ENCODE data around the gene LTBP3.

LTBP3 gene

DNA sequence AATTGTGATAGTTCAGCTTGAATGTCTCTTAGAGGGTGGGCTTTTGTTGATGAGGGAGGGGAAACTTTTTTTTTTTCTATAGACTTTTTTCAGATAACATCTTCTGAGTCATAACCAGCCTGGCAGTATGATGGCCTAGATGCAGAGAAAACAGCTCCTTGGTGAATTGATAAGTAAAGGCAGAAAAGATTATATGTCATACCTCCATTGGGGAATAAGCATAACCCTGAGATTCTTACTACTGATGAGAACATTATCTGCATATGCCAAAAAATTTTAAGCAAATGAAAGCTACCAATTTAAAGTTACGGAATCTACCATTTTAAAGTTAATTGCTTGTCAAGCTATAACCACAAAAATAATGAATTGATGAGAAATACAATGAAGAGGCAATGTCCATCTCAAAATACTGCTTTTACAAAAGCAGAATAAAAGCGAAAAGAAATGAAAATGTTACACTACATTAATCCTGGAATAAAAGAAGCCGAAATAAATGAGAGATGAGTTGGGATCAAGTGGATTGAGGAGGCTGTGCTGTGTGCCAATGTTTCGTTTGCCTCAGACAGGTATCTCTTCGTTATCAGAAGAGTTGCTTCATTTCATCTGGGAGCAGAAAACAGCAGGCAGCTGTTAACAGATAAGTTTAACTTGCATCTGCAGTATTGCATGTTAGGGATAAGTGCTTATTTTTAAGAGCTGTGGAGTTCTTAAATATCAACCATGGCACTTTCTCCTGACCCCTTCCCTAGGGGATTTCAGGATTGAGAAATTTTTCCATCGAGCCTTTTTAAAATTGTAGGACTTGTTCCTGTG is 55.4 kb downstream of the LTBP3 start:
- TF ChIP-seq, protein P1, sequence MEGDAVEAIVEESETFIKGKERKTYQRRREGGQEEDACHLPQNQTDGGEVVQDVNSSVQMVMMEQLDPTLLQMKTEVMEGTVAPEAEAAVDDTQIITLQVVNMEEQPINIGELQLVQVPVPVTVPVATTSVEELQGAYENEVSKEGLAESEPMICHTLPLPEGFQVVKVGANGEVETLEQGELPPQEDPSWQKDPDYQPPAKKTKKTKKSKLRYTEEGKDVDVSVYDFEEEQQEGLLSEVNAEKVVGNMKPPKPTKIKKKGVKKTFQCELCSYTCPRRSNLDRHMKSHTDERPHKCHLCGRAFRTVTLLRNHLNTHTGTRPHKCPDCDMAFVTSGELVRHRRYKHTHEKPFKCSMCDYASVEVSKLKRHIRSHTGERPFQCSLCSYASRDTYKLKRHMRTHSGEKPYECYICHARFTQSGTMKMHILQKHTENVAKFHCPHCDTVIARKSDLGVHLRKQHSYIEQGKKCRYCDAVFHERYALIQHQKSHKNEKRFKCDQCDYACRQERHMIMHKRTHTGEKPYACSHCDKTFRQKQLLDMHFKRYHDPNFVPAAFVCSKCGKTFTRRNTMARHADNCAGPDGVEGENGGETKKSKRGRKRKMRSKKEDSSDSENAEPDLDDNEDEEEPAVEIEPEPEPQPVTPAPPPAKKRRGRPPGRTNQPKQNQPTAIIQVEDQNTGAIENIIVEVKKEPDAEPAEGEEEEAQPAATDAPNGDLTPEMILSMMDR (conservative IDR thresholded peaks at IDR 0.05) = no peak
- TF ChIP-seq ZFX (IDR thresholded peaks at IDR 0.05) = no peak
- H3K27ac ChIP-seq = no peak overlapping the region; the same call in 1 of the 2 replicates

DNA sequence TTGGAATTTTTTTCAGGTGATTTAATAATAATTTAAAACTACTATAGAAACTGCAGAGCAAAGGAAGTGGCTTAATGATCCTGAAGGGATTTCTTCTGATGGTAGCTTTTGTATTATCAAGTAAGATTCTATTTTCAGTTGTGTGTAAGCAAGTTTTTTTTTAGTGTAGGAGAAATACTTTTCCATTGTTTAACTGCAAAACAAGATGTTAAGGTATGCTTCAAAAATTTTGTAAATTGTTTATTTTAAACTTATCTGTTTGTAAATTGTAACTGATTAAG is 55.9 kb downstream of the LTBP3 start:
- no peak overlapping the region for H3K27ac ChIP-seq
- TF ChIP-seq ZFX (IDR thresholded peaks at IDR 0.05) = no peak
- TF ChIP-seq, protein P1 (conservative IDR thresholded peaks at IDR 0.05) = no peak

DNA sequence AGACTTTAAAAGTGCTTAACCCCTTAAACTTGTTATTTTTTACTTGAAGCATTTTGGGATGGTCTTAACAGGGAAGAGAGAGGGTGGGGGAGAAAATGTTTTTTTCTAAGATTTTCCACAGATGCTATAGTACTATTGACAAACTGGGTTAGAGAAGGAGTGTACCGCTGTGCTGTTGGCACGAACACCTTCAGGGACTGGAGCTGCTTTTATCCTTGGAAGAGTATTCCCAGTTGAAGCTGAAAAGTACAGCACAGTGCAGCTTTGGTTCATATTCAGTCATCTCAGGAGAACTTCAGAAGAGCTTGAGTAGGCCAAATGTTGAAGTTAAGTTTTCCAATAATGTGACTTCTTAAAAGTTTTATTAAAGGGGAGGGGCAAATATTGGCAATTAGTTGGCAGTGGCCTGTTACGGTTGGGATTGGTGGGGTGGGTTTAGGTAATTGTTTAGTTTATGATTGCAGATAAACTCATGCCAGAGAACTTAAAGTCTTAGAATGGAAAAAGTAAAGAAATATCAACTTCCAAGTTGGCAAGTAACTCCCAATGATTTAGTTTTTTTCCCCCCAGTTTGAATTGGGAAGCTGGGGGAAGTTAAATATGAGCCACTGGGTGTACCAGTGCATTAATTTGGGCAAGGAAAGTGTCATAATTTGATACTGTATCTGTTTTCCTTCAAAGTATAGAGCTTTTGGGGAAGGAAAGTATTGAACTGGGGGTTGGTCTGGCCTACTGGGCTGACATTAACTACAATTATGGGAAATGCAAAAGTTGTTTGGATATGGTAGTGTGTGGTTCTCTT is 56.5 kb downstream of the LTBP3 start:
- peak overlapping the region; percentile 38; the same call in 1 of the 2 replicates for H3K27ac ChIP-seq
- TF ChIP-seq, protein P1 (conservative IDR thresholded peaks at IDR 0.05) = no peak
- TF ChIP-seq ZFX (IDR thresholded peaks at IDR 0.05) = no peak

DNA sequence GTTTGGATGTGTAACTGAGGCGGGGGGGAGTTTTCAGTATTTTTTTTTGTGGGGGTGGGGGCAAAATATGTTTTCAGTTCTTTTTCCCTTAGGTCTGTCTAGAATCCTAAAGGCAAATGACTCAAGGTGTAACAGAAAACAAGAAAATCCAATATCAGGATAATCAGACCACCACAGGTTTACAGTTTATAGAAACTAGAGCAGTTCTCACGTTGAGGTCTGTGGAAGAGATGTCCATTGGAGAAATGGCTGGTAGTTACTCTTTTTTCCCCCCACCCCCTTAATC is 57.0 kb downstream of the LTBP3 start:
- TF ChIP-seq ZFX (IDR thresholded peaks at IDR 0.05) = no peak
- TF ChIP-seq, protein P1 (conservative IDR thresholded peaks at IDR 0.05) = no peak
- no peak overlapping the region; the same call in 1 of the 2 replicates for H3K27ac ChIP-seq

DNA sequence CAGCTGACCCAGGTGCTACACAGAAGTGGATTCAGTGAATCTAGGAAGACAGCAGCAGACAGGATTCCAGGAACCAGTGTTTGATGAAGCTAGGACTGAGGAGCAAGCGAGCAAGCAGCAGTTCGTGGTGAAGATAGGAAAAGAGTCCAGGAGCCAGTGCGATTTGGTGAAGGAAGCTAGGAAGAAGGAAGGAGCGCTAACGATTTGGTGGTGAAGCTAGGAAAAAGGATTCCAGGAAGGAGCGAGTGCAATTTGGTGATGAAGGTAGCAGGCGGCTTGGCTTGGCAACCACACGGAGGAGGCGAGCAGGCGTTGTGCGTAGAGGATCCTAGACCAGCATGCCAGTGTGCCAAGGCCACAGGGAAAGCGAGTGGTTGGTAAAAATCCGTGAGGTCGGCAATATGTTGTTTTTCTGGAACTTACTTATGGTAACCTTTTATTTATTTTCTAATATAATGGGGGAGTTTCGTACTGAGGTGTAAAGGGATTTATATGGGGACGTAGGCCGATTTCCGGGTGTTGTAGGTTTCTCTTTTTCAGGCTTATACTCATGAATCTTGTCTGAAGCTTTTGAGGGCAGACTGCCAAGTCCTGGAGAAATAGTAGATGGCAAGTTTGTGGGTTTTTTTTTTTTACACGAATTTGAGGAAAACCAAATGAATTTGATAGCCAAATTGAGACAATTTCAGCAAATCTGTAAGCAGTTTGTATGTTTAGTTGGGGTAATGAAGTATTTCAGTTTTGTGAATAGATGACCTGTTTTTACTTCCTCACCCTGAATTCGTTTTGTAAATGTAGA is 57.6 kb downstream of the LTBP3 start:
- peak overlapping the region; percentile 98 for H3K27ac ChIP-seq

DNA sequence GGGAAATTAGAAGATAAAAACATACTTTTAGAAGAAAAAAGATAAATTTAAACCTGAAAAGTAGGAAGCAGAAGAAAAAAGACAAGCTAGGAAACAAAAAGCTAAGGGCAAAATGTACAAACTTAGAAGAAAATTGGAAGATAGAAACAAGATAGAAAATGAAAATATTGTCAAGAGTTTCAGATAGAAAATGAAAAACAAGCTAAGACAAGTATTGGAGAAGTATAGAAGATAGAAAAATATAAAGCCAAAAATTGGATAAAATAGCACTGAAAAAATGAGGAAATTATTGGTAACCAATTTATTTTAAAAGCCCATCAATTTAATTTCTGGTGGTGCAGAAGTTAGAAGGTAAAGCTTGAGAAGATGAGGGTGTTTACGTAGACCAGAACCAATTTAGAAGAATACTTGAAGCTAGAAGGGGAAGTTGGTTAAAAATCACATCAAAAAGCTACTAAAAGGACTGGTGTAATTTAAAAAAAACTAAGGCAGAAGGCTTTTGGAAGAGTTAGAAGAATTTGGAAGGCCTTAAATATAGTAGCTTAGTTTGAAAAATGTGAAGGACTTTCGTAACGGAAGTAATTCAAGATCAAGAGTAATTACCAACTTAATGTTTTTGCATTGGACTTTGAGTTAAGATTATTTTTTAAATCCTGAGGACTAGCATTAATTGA is 58.3 kb downstream of the LTBP3 start:
- H3K27ac ChIP-seq = peak overlapping the region; percentile 98
- TF ChIP-seq, protein P1 (conservative IDR thresholded peaks at IDR 0.05) = no peak
- TF ChIP-seq ZFX (IDR thresholded peaks at IDR 0.05) = no peak

More for the DNA sequence above, 57.6 kb downstream of the LTBP3 start:
- TF ChIP-seq ZFX (IDR thresholded peaks at IDR 0.05) = no peak
- TF ChIP-seq, protein P1 (conservative IDR thresholded peaks at IDR 0.05) = no peak

All from C4-2B (cell line).